HG02642 (cell line): Measurements from ENCODE around the gene SIPA1L3.
"Not testable (repeated sequence)": the region's sequence is repeated elsewhere in the genome, so short reads cannot be mapped to it uniquely, and the experiment has no call there.

Experiments
- ATAC-seq: cut with Tn5 transposase; IDR thresholded peaks from one replicate; pipeline ENCODE4 v1.9.1; 2021; ENCODE audit warnings: mild to moderate bottlenecking; ENCODE audit not compliant: unreplicated experiment, poor library complexity

Gene SIPA1L3

DNA sequence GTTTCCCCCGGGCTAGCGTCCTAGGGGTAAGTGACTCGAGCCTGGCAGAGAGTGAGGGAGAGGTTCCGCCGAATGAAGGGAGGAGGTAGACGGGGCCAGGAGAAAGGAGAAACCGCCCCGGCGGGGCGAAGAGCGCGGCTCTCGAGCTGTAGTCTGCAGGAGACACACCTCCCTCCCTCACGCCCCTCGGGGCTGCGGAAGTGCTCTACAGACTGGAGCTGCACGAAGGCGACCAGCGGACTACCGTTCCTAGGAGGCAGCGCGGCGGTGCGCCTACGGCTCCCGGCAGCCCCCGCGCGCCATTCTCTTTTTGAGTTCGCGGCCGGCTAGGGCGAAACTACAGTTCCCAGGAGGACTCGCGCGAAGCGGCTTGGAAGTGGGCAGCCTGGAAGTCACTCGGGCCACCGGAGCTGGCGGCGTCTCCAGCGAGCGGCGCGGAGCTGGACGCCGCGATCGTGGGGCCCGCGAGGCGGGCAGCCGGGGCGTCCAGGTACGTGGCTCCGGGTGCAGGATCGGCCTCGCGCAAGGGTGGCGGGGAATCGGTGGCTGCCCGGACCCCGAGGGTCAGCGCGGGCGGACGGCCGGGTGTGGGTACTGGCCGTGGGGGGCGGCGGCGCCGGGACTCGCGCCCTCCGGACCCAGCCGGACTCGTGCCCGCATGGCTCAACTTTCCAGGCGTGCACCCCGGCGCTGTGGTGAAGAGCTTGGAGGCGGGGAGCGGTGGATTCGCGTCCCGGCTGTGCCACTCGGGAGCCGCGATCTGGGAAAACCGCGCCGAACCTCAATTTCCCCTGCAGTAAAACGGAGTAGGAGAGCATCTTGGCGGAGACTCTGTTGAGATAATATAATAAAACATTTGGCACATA lies at the start of gene SIPA1L3:
TSS of gene SIPA1L3 (plus strand) at position 340 of the 866 bp plus-strand sequence. CDS start 174,358 bp downstream, outside the sequence.
- ATAC-seq: peak; percentile 88

DNA sequence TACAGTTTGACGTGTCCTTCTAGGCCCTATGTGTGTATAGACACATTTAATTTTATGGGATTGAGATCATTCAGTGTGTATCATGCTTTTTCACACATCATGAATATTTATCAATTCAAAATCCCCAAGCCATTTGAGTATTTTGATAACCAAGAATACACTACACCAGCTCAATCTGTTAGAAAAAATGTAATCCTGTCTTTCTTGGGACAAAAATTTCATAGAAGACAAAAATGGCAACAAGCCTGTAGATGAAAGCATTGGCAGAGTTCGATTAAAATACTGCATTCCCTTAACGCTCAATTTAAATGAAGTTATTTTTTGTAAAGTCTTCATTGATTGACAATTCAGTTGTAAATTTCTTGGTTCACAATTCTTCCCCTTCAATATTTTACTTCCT lies 42.5 kb upstream of the SIPA1L3 start:
- no peak for ATAC-seq

DNA sequence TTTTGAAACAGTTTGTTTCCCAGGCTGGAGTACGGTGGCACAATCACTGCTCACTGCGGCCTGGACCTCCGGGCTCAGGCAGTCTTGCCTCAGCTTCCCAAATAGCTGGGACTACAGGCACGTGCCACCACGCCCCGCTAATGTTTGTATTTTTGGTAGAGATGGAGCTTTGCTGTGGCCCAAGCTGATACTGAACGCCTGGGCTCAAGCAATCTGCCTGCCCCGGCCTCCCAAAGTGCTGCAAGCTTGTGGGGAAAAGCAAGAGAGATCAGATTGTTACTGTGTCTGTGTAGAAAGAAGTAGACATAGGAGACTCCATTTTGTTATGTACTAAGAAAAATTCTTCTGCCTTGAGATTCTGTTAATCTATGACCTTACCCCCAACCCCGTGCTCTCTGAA lies 41.1 kb upstream of the SIPA1L3 start:
- ATAC-seq: not testable (repeated sequence)

DNA sequence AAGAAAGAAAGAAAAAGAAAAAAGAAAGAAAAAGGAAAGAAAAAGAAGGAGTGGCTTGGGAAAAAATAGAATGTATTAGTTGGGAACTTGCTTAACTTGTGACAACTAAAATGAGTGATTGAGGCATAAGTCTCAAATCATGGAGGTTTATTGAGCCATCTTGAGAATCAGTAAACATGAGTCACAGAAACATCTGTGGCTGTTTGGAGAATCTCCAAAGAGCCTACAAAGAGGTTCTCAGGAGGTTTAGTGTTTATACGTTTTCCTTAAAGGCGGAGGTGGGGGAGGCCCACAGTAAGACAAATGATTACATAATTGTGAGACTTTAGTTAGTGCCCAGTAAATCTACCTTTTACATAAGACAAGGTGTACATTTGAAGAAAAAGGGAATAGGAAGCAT lies 39.2 kb upstream of the SIPA1L3 start:
- no peak for ATAC-seq

- no peak for ATAC-seq
Observed at GRCh38 chr19:37869766-37870340, 37.2 kb upstream of the SIPA1L3 start.

GRCh38 chr19:37872383-37872782 lies 34.6 kb upstream of the SIPA1L3 start:
- no peak for ATAC-seq

GRCh38 chr19:37874784-37875183 lies 32.2 kb upstream of the SIPA1L3 start:
- no peak for ATAC-seq

- no peak for ATAC-seq
Observed at GRCh38 chr19:37876032-37876431, 31.0 kb upstream of the SIPA1L3 start.

- no peak for ATAC-seq
Observed at GRCh38 chr19:37877147-37877546, 29.9 kb upstream of the SIPA1L3 start.

GRCh38 chr19:37885392-37885791 lies 21.6 kb upstream of the SIPA1L3 start:
- no peak for ATAC-seq

GRCh38 chr19:37886571-37886970 lies 20.4 kb upstream of the SIPA1L3 start:
- ATAC-seq: no peak

GRCh38 chr19:37893845-37894575 lies 13.0 kb upstream of the SIPA1L3 start:
- ATAC-seq: no peak

DNA sequence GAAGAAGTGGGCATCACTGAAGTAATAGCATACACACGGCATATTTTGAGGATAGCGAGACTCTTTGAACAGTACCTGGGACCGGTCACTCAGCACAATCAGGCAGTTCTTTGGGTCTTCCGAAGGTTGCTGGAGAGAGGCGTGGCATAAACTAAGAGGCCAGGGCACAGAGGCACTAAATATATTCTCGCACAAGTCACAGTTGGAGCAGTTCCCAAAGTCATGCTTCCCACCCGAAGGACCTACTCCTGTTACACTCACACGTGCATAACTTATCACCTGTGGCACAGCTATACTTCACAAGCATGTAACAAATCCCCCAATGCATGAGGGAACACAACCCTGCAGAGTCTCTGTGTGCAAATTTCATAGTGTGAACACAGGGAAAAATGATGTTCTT lies 10.8 kb upstream of the SIPA1L3 start:
- ATAC-seq: no peak

GRCh38 chr19:37899453-37899852 lies 7.6 kb upstream of the SIPA1L3 start:
- no peak for ATAC-seq

- no peak for ATAC-seq
Observed at GRCh38 chr19:37899966-37900365, 7.0 kb upstream of the SIPA1L3 start.

- ATAC-seq: no peak
Observed at GRCh38 chr19:37902668-37903067, 4.3 kb upstream of the SIPA1L3 start.

DNA sequence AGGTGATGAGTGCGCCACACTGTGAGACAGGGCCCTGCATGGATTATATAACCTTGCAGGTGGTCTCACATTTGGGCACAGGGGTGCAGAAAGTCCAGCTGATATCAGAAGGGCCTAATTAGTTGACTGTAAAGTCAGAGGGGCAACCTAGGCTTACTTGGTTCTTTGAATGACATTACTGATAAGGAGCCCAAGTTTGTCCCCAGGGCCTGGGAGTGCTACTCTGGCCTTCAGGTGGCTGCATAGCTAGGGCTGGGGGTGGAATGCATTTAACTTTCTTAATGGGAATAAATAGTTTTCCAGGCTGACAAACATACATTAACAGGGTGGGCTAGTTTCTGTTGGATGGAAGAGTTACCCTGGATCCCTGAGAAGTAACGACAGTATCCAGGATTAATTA lies 3.9 kb upstream of the SIPA1L3 start:
- no peak for ATAC-seq

DNA sequence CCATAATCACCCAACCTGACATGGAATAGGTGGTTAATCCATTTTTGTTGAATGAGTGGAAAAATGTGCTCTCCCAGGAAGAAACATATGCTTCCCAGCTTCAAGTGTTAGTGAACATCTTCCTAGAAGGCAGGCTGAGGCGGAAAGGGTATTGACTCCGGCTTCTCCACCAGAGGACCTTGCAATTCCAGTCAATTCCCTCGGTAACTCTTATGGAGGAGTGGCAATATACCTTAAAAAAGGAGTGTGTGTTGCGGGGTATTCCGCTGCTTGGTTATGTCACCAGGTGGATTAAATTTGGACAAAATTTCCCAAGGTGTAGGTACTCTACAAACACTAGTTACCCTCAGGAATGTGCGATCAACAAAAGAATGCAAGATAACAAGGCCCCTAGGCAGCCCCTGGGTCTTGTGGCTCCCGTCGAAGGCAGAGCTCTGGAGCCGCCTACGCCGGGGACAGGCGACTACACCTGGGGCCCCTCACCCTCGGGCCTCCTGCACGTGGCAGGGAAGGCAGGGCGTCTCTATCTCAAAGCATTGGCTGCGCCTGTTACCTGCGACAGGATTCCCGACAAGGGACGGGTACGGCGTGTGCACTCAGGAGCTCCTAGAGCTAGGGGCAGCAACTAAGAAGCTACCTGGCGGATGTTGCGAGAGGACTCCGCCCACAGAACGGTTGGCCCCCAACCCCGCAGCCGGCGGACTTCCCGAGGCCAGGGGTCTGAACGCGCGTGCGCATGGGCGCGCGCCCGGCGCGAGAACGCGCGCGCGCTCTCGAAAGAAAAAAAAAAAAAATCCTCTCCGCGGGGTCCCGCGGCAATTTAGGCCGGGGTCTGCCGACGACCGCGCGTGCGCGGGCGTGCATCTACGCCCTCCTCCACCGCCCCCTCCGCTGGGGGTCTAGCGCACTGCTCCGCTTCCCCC lies 801 bp upstream of the SIPA1L3 start, which contains the start of gene WDR87:
TSS of gene WDR87 (minus strand) at position 649 of the 923 bp plus-strand sequence. CDS start 8,355 bp downstream, outside the sequence.
- ATAC-seq: peak; percentile 30

- no peak for ATAC-seq
Observed at GRCh38 chr19:37907735-37908455, 887 bp downstream of the SIPA1L3 start.
